Gastrocnemius medialis (tissue), 4 donors: Measurements from ENCODE around the gene NTNG1. TPM values are rescaled to one million over a fixed set of nuclear protein-coding genes. Genes with fewer than 3 reads are reported as not detected.

ENCODE experiments used
- ATAC-seq, 2 donors: fragments of 150-250 bp; one replicate each; pipeline ENCODE4 v1.9.1; 2016
- DNase-seq, 2 donors: peaks; one replicate each; pipeline ENCODE4 v3.0.0-alpha.2; 2019
- H3K27ac ChIP-seq, 4 donors: fragments of 200-600 bp; sonication (generic); 1 replicate in 1 of 4; 2 replicates in 3 of 4; pipeline ENCODE4 v1.5.1; 2016 to 2018; ENCODE audit warnings: mild to moderate bottlenecking in 2 of 4, moderate library complexity in 1 of 4
- H3K27me3 ChIP-seq, 3 donors: fragments of 200-600 bp; sonication (generic) in 2 of 3; 1 replicate in 1 of 3; 2 replicates in 2 of 3; pipeline versions ENCODE4 v1.5.1 to v1.6.0; 2016 to 2019; ENCODE audit warnings: mild to moderate bottlenecking in 1 of 3, moderate library complexity in 1 of 3
- H3K36me3 ChIP-seq, 2 donors: fragments of 200-600 bp; sonication (generic) in 1 of 2; one replicate each; pipeline ENCODE4 v1.5.1; 2017 to 2018
- H3K4me1 ChIP-seq, 2 donors: fragments of 200-600 bp; sonication (generic) in 1 of 2; one replicate each; pipeline ENCODE4 v1.5.1; 2016 to 2017; ENCODE audit warnings: mild to moderate bottlenecking in 2 of 2
- H3K4me3 ChIP-seq, 4 donors: fragments of 200-600 bp; sonication (generic) in 3 of 4; 1 replicate in 1 of 4; 2 replicates in 3 of 4; pipeline ENCODE4 v1.5.1; 2016 to 2019; ENCODE audit warnings: mild to moderate bottlenecking in 2 of 4
- H3K9me3 ChIP-seq, 3 donors: fragments of 200-600 bp; sonication (generic) in 2 of 3; 1 replicate in 1 of 3; 2 replicates in 2 of 3; pipeline ENCODE4 v1.5.1; 2016 to 2019
- POLR2A ChIP-seq, 2 donors: fragments of 450-650 bp; IDR thresholded peaks; one replicate each; pipeline ENCODE4 v1.6.1; 2017; ENCODE audit warnings: antibody characterized with exemption in 2 of 2, mild to moderate bottlenecking in 2 of 2, moderate library complexity in 2 of 2
- in situ Hi-C, 4 donors: fragments of 200-750 bp; cut with MboI; loops; one replicate each; pipeline versions ENCODE4 v1.15.0 to v1.8.0; 2017; ENCODE audit warnings: low sequenced_read_pairs in 4 of 4
- intact Hi-C: fragments of 100-400 bp; cut with DNase I; formaldehyde crosslinking; loops from one replicate; pipeline ENCODE4 v1.15.1; 2023; ENCODE audit warnings: low total_unique reads
- total RNA-seq, 4 donors: library from RNA; depleted of rRNA; stranded (reverse); fragments of >200 nt; gene quantifications; one replicate each; pipeline versions ENCODE4 v1.1.0 to v1.2.3, GENCODE V29; 2016
- TF ChIP-seq, protein P1 (sequence below), 5 experiments: fragments of 450-650 bp in 3 of 5; fragments of 200-600 bp in 2 of 5; sonication (generic) in 2 of 5; IDR thresholded peaks in 4 of 5; conservative IDR thresholded peaks in 1 of 5; 1 replicate in 4 of 5; 2 replicates in 1 of 5; pipeline ENCODE4 v1.5.1; 2016 to 2019; ENCODE audit warnings: antibody characterized with exemption in 5 of 5, mild to moderate bottlenecking in 3 of 5, moderate library complexity in 3 of 5

NTNG1 gene
- total RNA-seq, 4 donors from 2014 or later, result not detected

DNA sequence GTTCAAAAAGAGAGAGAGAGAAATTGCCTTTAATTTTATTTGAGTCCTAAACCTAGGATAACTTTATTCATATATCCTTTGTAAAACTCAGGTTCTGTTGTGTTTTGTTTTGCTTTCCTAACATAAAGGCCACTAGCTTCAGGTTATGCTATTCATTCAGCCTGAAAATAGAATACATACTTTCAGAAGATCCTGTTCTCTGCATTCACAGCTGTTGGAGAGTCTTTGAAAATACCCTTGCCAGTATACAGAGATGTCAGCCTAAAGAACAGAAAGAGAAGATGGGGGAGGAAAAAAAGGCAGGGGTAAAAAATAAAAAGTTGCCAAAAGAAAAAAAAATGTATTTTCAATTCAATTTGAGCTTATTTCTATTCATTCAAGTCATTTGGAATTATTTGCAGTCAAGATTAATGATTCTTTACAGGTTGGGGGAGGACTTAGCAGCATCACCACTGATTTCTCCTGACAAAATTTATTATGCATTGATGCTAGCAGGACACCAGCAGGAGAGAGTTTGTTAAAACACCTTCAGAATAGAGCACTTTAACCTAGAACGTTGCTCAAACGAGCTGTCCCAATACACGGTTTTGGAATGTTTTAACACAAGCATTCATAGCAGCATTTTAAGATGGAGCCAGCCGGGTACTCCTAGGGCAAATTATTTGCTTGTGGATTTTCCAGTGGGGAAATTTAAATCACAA lies 318.5 kb downstream of the NTNG1 start:
- peaks cover 14 to 24% of the 10 kb centered on the region in 2 donors for H3K4me1 ChIP-seq
- H3K4me3 ChIP-seq, result no peak overlapping the region
- H3K27me3 ChIP-seq, result no peaks in the 10 kb centered on the region
- DNase-seq, result no peak
- H3K9me3 ChIP-seq, result no peaks in the 10 kb centered on the region
- intact Hi-C loops (no loop called here), in situ Hi-C loops (no loop called here)
- H3K27ac ChIP-seq, result no peak overlapping the region
- no peak for TF ChIP-seq POLR2A (IDR thresholded peaks at IDR 0.05)
- TF ChIP-seq, protein P1, sequence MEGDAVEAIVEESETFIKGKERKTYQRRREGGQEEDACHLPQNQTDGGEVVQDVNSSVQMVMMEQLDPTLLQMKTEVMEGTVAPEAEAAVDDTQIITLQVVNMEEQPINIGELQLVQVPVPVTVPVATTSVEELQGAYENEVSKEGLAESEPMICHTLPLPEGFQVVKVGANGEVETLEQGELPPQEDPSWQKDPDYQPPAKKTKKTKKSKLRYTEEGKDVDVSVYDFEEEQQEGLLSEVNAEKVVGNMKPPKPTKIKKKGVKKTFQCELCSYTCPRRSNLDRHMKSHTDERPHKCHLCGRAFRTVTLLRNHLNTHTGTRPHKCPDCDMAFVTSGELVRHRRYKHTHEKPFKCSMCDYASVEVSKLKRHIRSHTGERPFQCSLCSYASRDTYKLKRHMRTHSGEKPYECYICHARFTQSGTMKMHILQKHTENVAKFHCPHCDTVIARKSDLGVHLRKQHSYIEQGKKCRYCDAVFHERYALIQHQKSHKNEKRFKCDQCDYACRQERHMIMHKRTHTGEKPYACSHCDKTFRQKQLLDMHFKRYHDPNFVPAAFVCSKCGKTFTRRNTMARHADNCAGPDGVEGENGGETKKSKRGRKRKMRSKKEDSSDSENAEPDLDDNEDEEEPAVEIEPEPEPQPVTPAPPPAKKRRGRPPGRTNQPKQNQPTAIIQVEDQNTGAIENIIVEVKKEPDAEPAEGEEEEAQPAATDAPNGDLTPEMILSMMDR (IDR thresholded peaks at IDR 0.05 in 4 of 5, conservative IDR thresholded peaks at IDR 0.05 in 1 of 5), result no peak
- no peak for ATAC-seq
- no peaks in the 10 kb centered on the region for H3K36me3 ChIP-seq

DNA sequence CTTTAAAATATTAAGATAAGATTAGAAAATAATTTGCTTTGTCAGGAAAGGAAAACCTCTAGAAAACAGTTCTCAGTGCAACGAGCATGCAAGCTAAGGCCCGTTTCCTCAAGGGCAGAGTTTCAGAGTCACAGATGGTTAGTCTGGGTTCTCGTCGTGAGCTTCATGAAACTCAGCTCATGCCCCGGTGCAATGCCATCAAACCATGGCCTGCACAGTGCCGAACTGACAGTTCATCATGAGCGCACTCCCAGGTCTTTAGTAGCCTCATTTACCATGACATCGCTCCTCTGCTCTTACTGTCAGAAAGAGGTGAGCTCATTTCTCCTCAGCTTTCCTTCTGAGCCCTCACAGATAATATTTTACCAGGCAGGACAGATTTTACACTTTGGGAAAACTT lies 319.2 kb downstream of the NTNG1 start:
- Histone ChIP-seq H3K27me3 (no peaks in the 10 kb centered on the region), H3K36me3 (no peaks in the 10 kb centered on the region), H3K4me1 (peaks cover 14 to 24% of the 10 kb centered on the region in 2 donors), H3K27ac (no peak overlapping the region), H3K4me3 (no peak overlapping the region), H3K9me3 (no peaks in the 10 kb centered on the region)
- in situ Hi-C loops (no loop called here), intact Hi-C loops (no loop called here)
- ATAC-seq (no peak), DNase-seq (no peak)
- TF ChIP-seq POLR2A (IDR thresholded peaks at IDR 0.05), result no peak
- TF ChIP-seq, protein P1 (IDR thresholded peaks at IDR 0.05 in 4 of 5, conservative IDR thresholded peaks at IDR 0.05 in 1 of 5), result no peak

DNA sequence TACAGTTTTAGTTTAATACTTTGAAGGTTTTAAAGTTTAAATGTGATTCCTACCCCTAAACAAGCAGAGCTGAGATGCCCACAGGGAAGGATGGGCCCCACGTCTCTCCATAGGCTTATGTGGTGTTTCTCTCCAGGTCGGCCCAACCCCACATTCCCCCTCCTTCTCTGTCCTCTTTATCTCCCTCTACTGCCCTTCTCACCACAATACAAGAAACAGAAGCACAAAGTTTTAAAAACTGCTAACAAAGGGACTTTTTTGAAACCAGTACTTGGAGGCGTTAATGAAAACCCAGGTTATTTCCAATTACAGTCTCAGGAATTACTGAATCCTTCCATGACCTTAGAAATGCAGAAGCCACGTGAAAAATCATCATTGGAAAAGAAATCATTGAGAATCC lies 324.0 kb downstream of the NTNG1 start:
- Histone ChIP-seq H3K9me3 (no peaks in the 10 kb centered on the region), H3K27me3 (no peaks in the 10 kb centered on the region), H3K4me3 (no peak overlapping the region), H3K36me3 (no peaks in the 10 kb centered on the region), H3K27ac (no peak overlapping the region), H3K4me1 (no peaks in the 10 kb centered on the region)
- ATAC-seq, result no peak
- in situ Hi-C loops, result no loop called here
- intact Hi-C loops, result no loop called here
- DNase-seq, result no peak
- TF ChIP-seq, protein P1 (IDR thresholded peaks at IDR 0.05 in 4 of 5, conservative IDR thresholded peaks at IDR 0.05 in 1 of 5), result no peak
- TF ChIP-seq POLR2A (IDR thresholded peaks at IDR 0.05), result no peak

DNA sequence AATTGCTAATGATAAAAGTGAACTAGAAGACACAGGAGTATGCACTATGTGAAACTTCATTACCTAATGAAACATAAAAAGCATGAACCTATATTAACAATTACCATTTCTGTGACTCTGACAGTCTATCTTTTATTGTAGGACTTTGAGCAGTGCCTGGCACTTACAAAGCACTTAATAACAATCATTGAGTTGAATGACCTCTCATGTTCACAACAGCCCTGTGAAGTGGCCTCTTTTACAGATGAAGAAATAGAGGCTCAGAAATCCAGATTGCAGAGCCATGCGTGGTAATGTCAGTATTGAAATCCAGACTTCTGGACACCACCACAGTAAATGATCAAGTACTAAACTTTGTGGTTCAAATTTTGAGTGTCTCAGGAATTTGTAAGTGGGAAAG lies 326.4 kb downstream of the NTNG1 start:
- in situ Hi-C loops (no loop called here), intact Hi-C loops (no loop called here)
- Histone ChIP-seq H3K36me3 (no peaks in the 10 kb centered on the region), H3K27me3 (no peaks in the 10 kb centered on the region), H3K4me1 (no peaks in the 10 kb centered on the region), H3K4me3 (no peak overlapping the region), H3K9me3 (no peaks in the 10 kb centered on the region), H3K27ac (no peak overlapping the region)
- ATAC-seq (no peak), DNase-seq (no peak)
- TF ChIP-seq, protein P1 (IDR thresholded peaks at IDR 0.05 in 4 of 5, conservative IDR thresholded peaks at IDR 0.05 in 1 of 5), result no peak
- no peak for TF ChIP-seq POLR2A (IDR thresholded peaks at IDR 0.05)

DNA sequence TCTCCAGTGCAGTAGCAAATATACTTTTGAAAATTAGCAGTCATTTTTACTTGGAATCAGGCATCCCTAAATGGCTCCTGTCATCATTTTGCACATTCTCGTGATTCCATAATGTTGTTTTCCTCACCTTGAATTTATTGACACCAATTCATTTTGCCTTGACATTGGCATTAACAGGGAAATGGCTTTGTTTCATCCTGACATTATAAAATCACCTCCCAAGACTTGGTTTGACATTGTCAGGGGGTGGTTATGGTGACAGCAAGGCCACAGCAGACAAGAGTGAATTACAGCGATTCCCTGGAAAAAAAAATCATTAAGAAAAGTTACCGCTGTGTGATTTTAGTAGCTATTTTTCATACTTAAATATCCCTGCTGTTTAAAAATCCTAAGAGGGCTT lies 327.0 kb downstream of the NTNG1 start:
- in situ Hi-C loops (no loop called here), intact Hi-C loops (no loop called here)
- Histone ChIP-seq H3K9me3 (no peaks in the 10 kb centered on the region), H3K27me3 (no peaks in the 10 kb centered on the region), H3K27ac (no peak overlapping the region), H3K4me3 (no peak overlapping the region), H3K36me3 (no peaks in the 10 kb centered on the region), H3K4me1 (no peaks in the 10 kb centered on the region)
- no peak for ATAC-seq
- DNase-seq, result no peak
- no peak for TF ChIP-seq POLR2A (IDR thresholded peaks at IDR 0.05)
- TF ChIP-seq, protein P1 (IDR thresholded peaks at IDR 0.05 in 4 of 5, conservative IDR thresholded peaks at IDR 0.05 in 1 of 5), result no peak
